ENCODE measurements around the gene TTC12.

Gene TTC12

GRCh38 chr11:113372309-113372708, 57.9 kb downstream of the TTC12 start:
- peak; percentile 52 for TF ChIP-seq CTCF (IDR thresholded peaks at IDR 0.05; ENCODE audit: low read depth, low read length, missing control alignments)
- in situ Hi-C loops (cut with HindIII; ENCODE audit: low pct_ligation_motif_present, low sequenced_read_pairs), result no loop called here
- H3K36me3 ChIP-seq (replicated peaks), result no peaks in the 10 kb centered on the region
- no peaks in the 10 kb centered on the region for H3K27me3 ChIP-seq (replicated peaks)
- DNase-seq, result no peak
- H3K27ac ChIP-seq, result no peak overlapping the region
- no peak overlapping the region for H3K4me3 ChIP-seq (ENCODE audit: low read depth, low read length)

GRCh38 chr11:113373306-113373705, 58.9 kb downstream of the TTC12 start:
- Histone ChIP-seq H3K36me3 (replicated peaks) (no peaks in the 10 kb centered on the region), H3K27ac (no peak overlapping the region), H3K4me3 (ENCODE audit: low read depth, low read length) (no peak overlapping the region), H3K27me3 (replicated peaks) (no peaks in the 10 kb centered on the region)
- DNase-seq, result peak; percentile 15
- in situ Hi-C loops (cut with HindIII; ENCODE audit: low pct_ligation_motif_present, low sequenced_read_pairs), result no loop called here
- no peak for TF ChIP-seq CTCF (IDR thresholded peaks at IDR 0.05; ENCODE audit: low read depth, low read length, missing control alignments)

GRCh38 chr11:113373981-113374560, 59.7 kb downstream of the TTC12 start:
- no peak overlapping the region for H3K27ac ChIP-seq
- in situ Hi-C loops (cut with HindIII; ENCODE audit: low pct_ligation_motif_present, low sequenced_read_pairs), result no loop called here
- no peak for TF ChIP-seq CTCF (IDR thresholded peaks at IDR 0.05; ENCODE audit: low read depth, low read length, missing control alignments)

GRCh38 chr11:113375402-113375801, 61.0 kb downstream of the TTC12 start:
- no peak overlapping the region for H3K27ac ChIP-seq
- in situ Hi-C loops (cut with HindIII; ENCODE audit: low pct_ligation_motif_present, low sequenced_read_pairs), result no loop called here
- H3K27me3 ChIP-seq (replicated peaks), result no peaks in the 10 kb centered on the region
- no peak for TF ChIP-seq CTCF (IDR thresholded peaks at IDR 0.05; ENCODE audit: low read depth, low read length, missing control alignments)
- no peaks in the 10 kb centered on the region for H3K36me3 ChIP-seq (replicated peaks)
- no peak for DNase-seq
- H3K4me3 ChIP-seq (ENCODE audit: low read depth, low read length), result no peak overlapping the region

More at GRCh38 chr11:113373981-113374560, 59.7 kb downstream of the TTC12 start:
- no peaks in the 10 kb centered on the region for H3K27me3 ChIP-seq (replicated peaks)
- no peak for DNase-seq
- no peaks in the 10 kb centered on the region for H3K36me3 ChIP-seq (replicated peaks)
- H3K4me3 ChIP-seq (ENCODE audit: low read depth, low read length), result no peak overlapping the region

GRCh38 chr11:113376156-113376555, 61.8 kb downstream of the TTC12 start:
- DNase-seq, result no peak
- Histone ChIP-seq H3K36me3 (replicated peaks) (no peaks in the 10 kb centered on the region), H3K4me3 (ENCODE audit: low read depth, low read length) (no peak overlapping the region), H3K27me3 (replicated peaks) (no peaks in the 10 kb centered on the region), H3K27ac (no peak overlapping the region)
- no peak for TF ChIP-seq CTCF (IDR thresholded peaks at IDR 0.05; ENCODE audit: low read depth, low read length, missing control alignments)
- in situ Hi-C loops (cut with HindIII; ENCODE audit: low pct_ligation_motif_present, low sequenced_read_pairs), result no loop called here
